ENCODE results near the gene SLC41A1.

DNA sequence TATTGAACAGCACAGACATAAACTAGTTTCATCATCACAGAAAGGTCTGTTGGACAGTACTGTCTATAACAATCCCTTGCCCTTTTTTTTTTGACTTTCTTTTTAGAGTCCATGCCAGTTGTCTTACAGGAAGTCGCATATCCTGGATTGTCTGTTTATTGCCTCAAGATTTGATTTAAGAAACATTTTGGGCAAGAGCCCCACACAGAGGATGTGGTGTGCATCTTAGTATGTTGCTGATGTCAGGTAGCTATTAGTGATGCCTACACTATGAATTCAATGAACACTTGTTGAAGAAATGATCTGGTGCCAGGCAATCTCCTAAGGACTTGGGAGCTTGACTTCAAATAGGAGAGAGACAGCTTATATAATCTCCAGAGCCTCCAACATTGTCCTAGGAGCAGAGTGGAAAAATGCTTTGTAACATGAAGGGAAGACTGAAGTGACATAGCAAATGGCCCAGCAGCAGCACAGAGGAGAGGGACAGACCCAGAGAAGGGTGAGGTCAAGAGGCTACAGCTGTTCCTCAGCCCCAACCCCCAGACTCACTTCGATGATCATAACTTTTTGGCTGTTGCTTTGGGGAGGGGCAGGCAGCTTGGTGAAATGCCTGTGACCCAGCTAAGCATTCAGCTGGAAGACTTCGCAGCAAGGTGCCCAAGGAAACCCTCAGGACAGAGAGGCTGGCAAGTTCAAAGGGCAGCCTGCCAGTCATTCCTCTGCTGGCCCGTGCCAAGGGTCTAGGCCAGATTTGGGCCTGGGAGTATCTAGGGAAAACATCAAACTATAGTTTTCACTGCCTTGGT lies 30.2 kb downstream of the SLC41A1 start:
- TF ChIP-seq, protein P1, sequence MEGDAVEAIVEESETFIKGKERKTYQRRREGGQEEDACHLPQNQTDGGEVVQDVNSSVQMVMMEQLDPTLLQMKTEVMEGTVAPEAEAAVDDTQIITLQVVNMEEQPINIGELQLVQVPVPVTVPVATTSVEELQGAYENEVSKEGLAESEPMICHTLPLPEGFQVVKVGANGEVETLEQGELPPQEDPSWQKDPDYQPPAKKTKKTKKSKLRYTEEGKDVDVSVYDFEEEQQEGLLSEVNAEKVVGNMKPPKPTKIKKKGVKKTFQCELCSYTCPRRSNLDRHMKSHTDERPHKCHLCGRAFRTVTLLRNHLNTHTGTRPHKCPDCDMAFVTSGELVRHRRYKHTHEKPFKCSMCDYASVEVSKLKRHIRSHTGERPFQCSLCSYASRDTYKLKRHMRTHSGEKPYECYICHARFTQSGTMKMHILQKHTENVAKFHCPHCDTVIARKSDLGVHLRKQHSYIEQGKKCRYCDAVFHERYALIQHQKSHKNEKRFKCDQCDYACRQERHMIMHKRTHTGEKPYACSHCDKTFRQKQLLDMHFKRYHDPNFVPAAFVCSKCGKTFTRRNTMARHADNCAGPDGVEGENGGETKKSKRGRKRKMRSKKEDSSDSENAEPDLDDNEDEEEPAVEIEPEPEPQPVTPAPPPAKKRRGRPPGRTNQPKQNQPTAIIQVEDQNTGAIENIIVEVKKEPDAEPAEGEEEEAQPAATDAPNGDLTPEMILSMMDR (IDR thresholded peaks at IDR 0.05): no peak
- TF ChIP-seq POLR2AphosphoS5 (IDR thresholded peaks at IDR 0.05; ENCODE audit: insufficient read depth in 1 of 2, low read depth in 1 of 2): no peak
- TF ChIP-seq POLR2A (IDR thresholded peaks at IDR 0.05): no peak

All from vagina (tissue), 2 donors.